HepG2 (cell line): Measurements from ENCODE around the gene TBL2. TPM values are rescaled to one million over a fixed set of nuclear protein-coding genes. Genes with fewer than 3 reads are reported as not detected.
A peak's percentile ranks its signal among the peaks of the same experiment; 100 is the strongest.

Experiments
- KLF6 ChIP-seq: IDR thresholded peaks from 2 replicates; pipeline ENCODE4 v1.8.0; 2016; ENCODE audit warnings: missing biosample characterization, missing genetic modification reagents
- MATR3 ChIP-seq: sonication (generic); formaldehyde crosslinking; IDR thresholded peaks from 2 replicates; pipeline ENCODE4 v1.4.0; 2020; ENCODE audit warnings: missing genetic modification reagents
- MXD1 ChIP-seq: sonication (generic); formaldehyde crosslinking; IDR thresholded peaks from 2 replicates; pipeline ENCODE4 v1.4.0; 2020; ENCODE audit warnings: mild to moderate bottlenecking, missing genetic modification reagents
- RFXAP ChIP-seq: sonication (generic); formaldehyde crosslinking; IDR thresholded peaks from 2 replicates; pipeline ENCODE4 v1.4.0; 2020; ENCODE audit warnings: missing genetic modification reagents, borderline replicate concordance
- ZNF180 ChIP-seq: sonication (generic); formaldehyde crosslinking; IDR thresholded peaks from 2 replicates; pipeline ENCODE4 v1.4.0; 2020; ENCODE audit warnings: low read depth, missing genetic modification reagents, borderline replicate concordance
- ZNF281 ChIP-seq: sonication (generic); formaldehyde crosslinking; IDR thresholded peaks from 2 replicates; pipeline ENCODE4 v1.4.0; 2020; ENCODE audit warnings: missing genetic modification reagents, borderline replicate concordance
- ZNF343 ChIP-seq: sonication (generic); formaldehyde crosslinking; IDR thresholded peaks from 2 replicates; pipeline ENCODE4 v1.4.0; 2020; ENCODE audit warnings: mild to moderate bottlenecking, missing genetic modification reagents
- ZNF512 ChIP-seq: sonication (generic); formaldehyde crosslinking; IDR thresholded peaks from 2 replicates; pipeline ENCODE4 v1.4.0; 2020; ENCODE audit warnings: mild to moderate bottlenecking, missing genetic modification reagents
- ZNF543 ChIP-seq: sonication (generic); formaldehyde crosslinking; IDR thresholded peaks from 2 replicates; pipeline ENCODE4 v1.4.0; 2020; ENCODE audit warnings: mild to moderate bottlenecking, missing genetic modification reagents
- ZNF619 ChIP-seq: sonication (generic); formaldehyde crosslinking; IDR thresholded peaks from 2 replicates; pipeline ENCODE4 v1.4.0; 2020; ENCODE audit warnings: mild to moderate bottlenecking, missing genetic modification reagents
- ZNF629 ChIP-seq: sonication (generic); formaldehyde crosslinking; conservative IDR thresholded peaks from 2 replicates; pipeline ENCODE4 v1.5.0; 2020; ENCODE audit warnings: missing genetic modification reagents
- polyA plus RNA-seq, 8 experiments: library from polyadenylated mRNA; depleted of rRNA in 3 of 8; stranded (reverse) in 7 of 8; unstranded in 1 of 8; fragments of >200 nt; fragmentation: Illumina TruSeq in 4 of 8; extraction: Trizol in 4 of 8; gene quantifications; 2 replicates each; pipeline versions ENCODE4 v1.2.1 to v1.2.3, GENCODE V29; 2011 to 2016; ENCODE audit warnings: low read depth in 4 of 8, missing spikeins in 1 of 8, mixed read lengths in 1 of 8; ENCODE audit not compliant: insufficient read depth in 1 of 8
- total RNA-seq, 5 experiments: library from RNA; depleted of rRNA; stranded (reverse); fragments of >200 nt; fragmentation: Illumina TruSeq; extraction: Trizol; gene quantifications; 2 replicates each; pipeline ENCODE4 v1.2.3, GENCODE V29; 2016; ENCODE audit warnings: low read depth in 1 of 5
- TF ChIP-seq, protein P1 (sequence below): sonication (generic); formaldehyde crosslinking; IDR thresholded peaks from 2 replicates; pipeline ENCODE4 v1.4.0; 2020; ENCODE audit warnings: mild to moderate bottlenecking, missing genetic modification reagents
- TF ChIP-seq, protein P2 (sequence below): sonication (generic); formaldehyde crosslinking; IDR thresholded peaks from 2 replicates; pipeline ENCODE4 v1.4.0; 2020; ENCODE audit warnings: missing genetic modification reagents

TBL2 gene
- total and polyA plus RNA-seq, 2 of the 13 experiments (the other 11 are each of a cell fraction or from before 2014, with no cell fraction given) = 43.4 to 47.2 TPM

- TF ChIP-seq ZNF543 (CRISPR knock-in tag) (peak; percentile 82; the same call in 1 of the 2 replicates), ZNF343 (CRISPR knock-in tag) (no peak; the same call in 1 of the 2 replicates), KLF6 (CRISPR knock-in tag) (peak; percentile 95), ZNF512 (CRISPR knock-in tag) (no peak), MATR3 (no peak), ZNF629 (peak; percentile 47; the same call in 1 of the 2 replicates), ZNF619 (CRISPR knock-in tag) (0 out of 2 replicates have a peak, but pooled peaks have one; percentile 40), RFXAP (CRISPR knock-in tag) (peak; percentile 88; the same call in 1 of the 2 replicates), ZNF281 (CRISPR knock-in tag) (no peak), ZNF180 (CRISPR knock-in tag) (no peak), MXD1 (CRISPR knock-in tag) (peak; percentile 95)
- TF ChIP-seq, protein P1, sequence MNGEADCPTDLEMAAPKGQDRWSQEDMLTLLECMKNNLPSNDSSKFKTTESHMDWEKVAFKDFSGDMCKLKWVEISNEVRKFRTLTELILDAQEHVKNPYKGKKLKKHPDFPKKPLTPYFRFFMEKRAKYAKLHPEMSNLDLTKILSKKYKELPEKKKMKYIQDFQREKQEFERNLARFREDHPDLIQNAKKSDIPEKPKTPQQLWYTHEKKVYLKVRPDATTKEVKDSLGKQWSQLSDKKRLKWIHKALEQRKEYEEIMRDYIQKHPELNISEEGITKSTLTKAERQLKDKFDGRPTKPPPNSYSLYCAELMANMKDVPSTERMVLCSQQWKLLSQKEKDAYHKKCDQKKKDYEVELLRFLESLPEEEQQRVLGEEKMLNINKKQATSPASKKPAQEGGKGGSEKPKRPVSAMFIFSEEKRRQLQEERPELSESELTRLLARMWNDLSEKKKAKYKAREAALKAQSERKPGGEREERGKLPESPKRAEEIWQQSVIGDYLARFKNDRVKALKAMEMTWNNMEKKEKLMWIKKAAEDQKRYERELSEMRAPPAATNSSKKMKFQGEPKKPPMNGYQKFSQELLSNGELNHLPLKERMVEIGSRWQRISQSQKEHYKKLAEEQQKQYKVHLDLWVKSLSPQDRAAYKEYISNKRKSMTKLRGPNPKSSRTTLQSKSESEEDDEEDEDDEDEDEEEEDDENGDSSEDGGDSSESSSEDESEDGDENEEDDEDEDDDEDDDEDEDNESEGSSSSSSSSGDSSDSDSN (CRISPR knock-in tag) = peak; percentile 24
- TF ChIP-seq, protein P2, sequence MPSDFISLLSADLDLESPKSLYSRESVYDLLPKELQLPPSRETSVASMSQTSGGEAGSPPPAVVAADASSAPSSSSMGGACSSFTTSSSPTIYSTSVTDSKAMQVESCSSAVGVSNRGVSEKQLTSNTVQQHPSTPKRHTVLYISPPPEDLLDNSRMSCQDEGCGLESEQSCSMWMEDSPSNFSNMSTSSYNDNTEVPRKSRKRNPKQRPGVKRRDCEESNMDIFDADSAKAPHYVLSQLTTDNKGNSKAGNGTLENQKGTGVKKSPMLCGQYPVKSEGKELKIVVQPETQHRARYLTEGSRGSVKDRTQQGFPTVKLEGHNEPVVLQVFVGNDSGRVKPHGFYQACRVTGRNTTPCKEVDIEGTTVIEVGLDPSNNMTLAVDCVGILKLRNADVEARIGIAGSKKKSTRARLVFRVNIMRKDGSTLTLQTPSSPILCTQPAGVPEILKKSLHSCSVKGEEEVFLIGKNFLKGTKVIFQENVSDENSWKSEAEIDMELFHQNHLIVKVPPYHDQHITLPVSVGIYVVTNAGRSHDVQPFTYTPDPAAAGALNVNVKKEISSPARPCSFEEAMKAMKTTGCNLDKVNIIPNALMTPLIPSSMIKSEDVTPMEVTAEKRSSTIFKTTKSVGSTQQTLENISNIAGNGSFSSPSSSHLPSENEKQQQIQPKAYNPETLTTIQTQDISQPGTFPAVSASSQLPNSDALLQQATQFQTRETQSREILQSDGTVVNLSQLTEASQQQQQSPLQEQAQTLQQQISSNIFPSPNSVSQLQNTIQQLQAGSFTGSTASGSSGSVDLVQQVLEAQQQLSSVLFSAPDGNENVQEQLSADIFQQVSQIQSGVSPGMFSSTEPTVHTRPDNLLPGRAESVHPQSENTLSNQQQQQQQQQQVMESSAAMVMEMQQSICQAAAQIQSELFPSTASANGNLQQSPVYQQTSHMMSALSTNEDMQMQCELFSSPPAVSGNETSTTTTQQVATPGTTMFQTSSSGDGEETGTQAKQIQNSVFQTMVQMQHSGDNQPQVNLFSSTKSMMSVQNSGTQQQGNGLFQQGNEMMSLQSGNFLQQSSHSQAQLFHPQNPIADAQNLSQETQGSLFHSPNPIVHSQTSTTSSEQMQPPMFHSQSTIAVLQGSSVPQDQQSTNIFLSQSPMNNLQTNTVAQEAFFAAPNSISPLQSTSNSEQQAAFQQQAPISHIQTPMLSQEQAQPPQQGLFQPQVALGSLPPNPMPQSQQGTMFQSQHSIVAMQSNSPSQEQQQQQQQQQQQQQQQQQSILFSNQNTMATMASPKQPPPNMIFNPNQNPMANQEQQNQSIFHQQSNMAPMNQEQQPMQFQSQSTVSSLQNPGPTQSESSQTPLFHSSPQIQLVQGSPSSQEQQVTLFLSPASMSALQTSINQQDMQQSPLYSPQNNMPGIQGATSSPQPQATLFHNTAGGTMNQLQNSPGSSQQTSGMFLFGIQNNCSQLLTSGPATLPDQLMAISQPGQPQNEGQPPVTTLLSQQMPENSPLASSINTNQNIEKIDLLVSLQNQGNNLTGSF (CRISPR knock-in tag) = peak; percentile 98
Measured at GRCh38 chr7:73557397-73558257, 20.8 kb downstream of the TBL2 start, which contains the start of gene BCL7B (continued).
